Measurements from ENCODE around the gene S100A12.

Gene S100A12

GRCh38 chr1:153343811-153344717, 31.4 kb downstream of the S100A12 start:
- Histone ChIP-seq H3K27me3 (ENCODE audit: control insufficient read depth, insufficient read depth, low read length) (peaks cover 4% of the 10 kb centered on the region), H3K4me3 (ENCODE audit: low read length) (no peak overlapping the region), H3K36me3 (ENCODE audit: control insufficient read depth, insufficient read depth, low read length) (no peaks in the 10 kb centered on the region), H3K4me1 (ENCODE audit: control insufficient read depth, insufficient read depth, low read length) (no peaks in the 10 kb centered on the region), H3K27ac (ENCODE audit: low read depth, low read length) (no peak overlapping the region), H3K9ac (ENCODE audit: low read length) (no peak overlapping the region)

GRCh38 chr1:153343040-153343681, 32.3 kb downstream of the S100A12 start:
- Histone ChIP-seq H3K27me3 (ENCODE audit: control insufficient read depth, insufficient read depth, low read length) (peaks cover 4% of the 10 kb centered on the region), H3K4me1 (ENCODE audit: control insufficient read depth, insufficient read depth, low read length) (no peaks in the 10 kb centered on the region), H3K27ac (ENCODE audit: low read depth, low read length) (no peak overlapping the region), H3K9ac (ENCODE audit: low read length) (no peak overlapping the region), H3K4me3 (ENCODE audit: low read length) (no peak overlapping the region), H3K36me3 (ENCODE audit: control insufficient read depth, insufficient read depth, low read length) (no peaks in the 10 kb centered on the region)

- no peak overlapping the region for H3K4me3 ChIP-seq (ENCODE audit: low read length)
- H3K4me1 ChIP-seq (ENCODE audit: control insufficient read depth, insufficient read depth, low read length), result no peaks in the 10 kb centered on the region
- no peak overlapping the region for H3K27ac ChIP-seq (ENCODE audit: low read depth, low read length)
- H3K9ac ChIP-seq (ENCODE audit: low read length), result no peak overlapping the region
- H3K27me3 ChIP-seq (ENCODE audit: control insufficient read depth, insufficient read depth, low read length), result peaks cover 4% of the 10 kb centered on the region
- H3K36me3 ChIP-seq (ENCODE audit: control insufficient read depth, insufficient read depth, low read length), result no peaks in the 10 kb centered on the region
These were observed 33.2 kb downstream of the S100A12 start for GRCh38 chr1:153342178-153342577.

GRCh38 chr1:153341431-153341934, 33.9 kb downstream of the S100A12 start:
- Histone ChIP-seq H3K4me1 (ENCODE audit: control insufficient read depth, insufficient read depth, low read length) (no peaks in the 10 kb centered on the region), H3K36me3 (ENCODE audit: control insufficient read depth, insufficient read depth, low read length) (no peaks in the 10 kb centered on the region), H3K27ac (ENCODE audit: low read depth, low read length) (no peak overlapping the region), H3K9ac (ENCODE audit: low read length) (no peak overlapping the region), H3K27me3 (ENCODE audit: control insufficient read depth, insufficient read depth, low read length) (peaks cover 4% of the 10 kb centered on the region), H3K4me3 (ENCODE audit: low read length) (no peak overlapping the region)

- H3K4me1 ChIP-seq (ENCODE audit: control insufficient read depth, insufficient read depth, low read length), result no peaks in the 10 kb centered on the region
- no peaks in the 10 kb centered on the region for H3K36me3 ChIP-seq (ENCODE audit: control insufficient read depth, insufficient read depth, low read length)
- no peak overlapping the region for H3K4me3 ChIP-seq (ENCODE audit: low read length)
- no peak overlapping the region for H3K9ac ChIP-seq (ENCODE audit: low read length)
- peaks cover 4% of the 10 kb centered on the region for H3K27me3 ChIP-seq (ENCODE audit: control insufficient read depth, insufficient read depth, low read length)
- H3K27ac ChIP-seq (ENCODE audit: low read depth, low read length), result no peak overlapping the region
These were observed 35.1 kb downstream of the S100A12 start for GRCh38 chr1:153340356-153340755.

GRCh38 chr1:153339802-153340201, 35.6 kb downstream of the S100A12 start:
- Histone ChIP-seq H3K4me3 (ENCODE audit: low read length) (no peak overlapping the region), H3K27me3 (ENCODE audit: control insufficient read depth, insufficient read depth, low read length) (peaks cover 4% of the 10 kb centered on the region), H3K9ac (ENCODE audit: low read length) (no peak overlapping the region), H3K27ac (ENCODE audit: low read depth, low read length) (no peak overlapping the region), H3K4me1 (ENCODE audit: control insufficient read depth, insufficient read depth, low read length) (no peaks in the 10 kb centered on the region), H3K36me3 (ENCODE audit: control insufficient read depth, insufficient read depth, low read length) (no peaks in the 10 kb centered on the region)

GRCh38 chr1:153337980-153338853, 37.2 kb downstream of the S100A12 start:
- no peaks in the 10 kb centered on the region for H3K36me3 ChIP-seq (ENCODE audit: control insufficient read depth, insufficient read depth, low read length)

GRCh38 chr1:153336650-153337049, 38.8 kb downstream of the S100A12 start:
- H3K27me3 ChIP-seq (ENCODE audit: control insufficient read depth, insufficient read depth, low read length), result peaks cover 3% of the 10 kb centered on the region
- H3K9ac ChIP-seq (ENCODE audit: low read length), result no peak overlapping the region
- H3K27ac ChIP-seq (ENCODE audit: low read depth, low read length), result no peak overlapping the region
- H3K36me3 ChIP-seq (ENCODE audit: control insufficient read depth, insufficient read depth, low read length), result no peaks in the 10 kb centered on the region
- H3K4me3 ChIP-seq (ENCODE audit: low read length), result no peak overlapping the region
- no peaks in the 10 kb centered on the region for H3K4me1 ChIP-seq (ENCODE audit: control insufficient read depth, insufficient read depth, low read length)

More at GRCh38 chr1:153337980-153338853, 37.2 kb downstream of the S100A12 start:
- Histone ChIP-seq H3K27me3 (ENCODE audit: control insufficient read depth, insufficient read depth, low read length) (peaks cover 4% of the 10 kb centered on the region), H3K4me1 (ENCODE audit: control insufficient read depth, insufficient read depth, low read length) (no peaks in the 10 kb centered on the region), H3K9ac (ENCODE audit: low read length) (no peak overlapping the region), H3K4me3 (ENCODE audit: low read length) (no peak overlapping the region), H3K27ac (ENCODE audit: low read depth, low read length) (no peak overlapping the region)

- no peak overlapping the region for H3K4me3 ChIP-seq (ENCODE audit: low read length)
- H3K36me3 ChIP-seq (ENCODE audit: control insufficient read depth, insufficient read depth, low read length), result no peaks in the 10 kb centered on the region
- H3K4me1 ChIP-seq (ENCODE audit: control insufficient read depth, insufficient read depth, low read length), result no peaks in the 10 kb centered on the region
- H3K27ac ChIP-seq (ENCODE audit: low read depth, low read length), result no peak overlapping the region
- no peaks in the 10 kb centered on the region for H3K27me3 ChIP-seq (ENCODE audit: control insufficient read depth, insufficient read depth, low read length)
- no peak overlapping the region for H3K9ac ChIP-seq (ENCODE audit: low read length)
These were observed 41.5 kb downstream of the S100A12 start for GRCh38 chr1:153333902-153334301.

- Histone ChIP-seq H3K36me3 (ENCODE audit: control insufficient read depth, insufficient read depth, low read length) (no peaks in the 10 kb centered on the region), H3K9ac (ENCODE audit: low read length) (no peak overlapping the region), H3K4me3 (ENCODE audit: low read length) (no peak overlapping the region), H3K27me3 (ENCODE audit: control insufficient read depth, insufficient read depth, low read length) (no peaks in the 10 kb centered on the region), H3K4me1 (ENCODE audit: control insufficient read depth, insufficient read depth, low read length) (no peaks in the 10 kb centered on the region), H3K27ac (ENCODE audit: low read depth, low read length) (no peak overlapping the region)
These were observed 50.5 kb downstream of the S100A12 start for GRCh38 chr1:153324912-153325311.

All from rectal smooth muscle tissue (tissue), 1 donor.